Ovary (tissue), 9 donors: ENCODE results near the gene THRAP3. TPM values are rescaled to one million over a fixed set of nuclear protein-coding genes. Genes with fewer than 3 reads are reported as not detected.

Source experiments
- DNase-seq, 5 donors: peaks; one replicate each; pipeline ENCODE4 v3.0.0-alpha.2; 2019 to 2020
- H3K27ac ChIP-seq, 2 donors: fragments of 200-600 bp; one replicate each; pipeline versions ENCODE4 v1.5.1 to v1.8.0; 2019 to 2022
- H3K27me3 ChIP-seq: fragments of 200-600 bp; one replicate; pipeline ENCODE4 v1.8.0; 2022
- H3K36me3 ChIP-seq: fragments of 200-600 bp; sonication (generic); one replicate; pipeline ENCODE4 v1.5.1; 2019
- H3K4me1 ChIP-seq: one replicate; pipeline ENCODE4 v1.8.1; 2013; ENCODE audit warnings: mild to moderate bottlenecking, moderate library complexity; ENCODE audit not compliant: insufficient read depth
- H3K4me3 ChIP-seq: fragments of 200-600 bp; sonication (generic); one replicate; pipeline ENCODE4 v1.5.1; 2017
- H3K9me3 ChIP-seq, 2 donors: fragments of 200-600 bp in 1 of 2; sonication (generic) in 1 of 2; one replicate each; pipeline versions ENCODE4 v1.5.1 to v1.8.1; 2013 to 2019; ENCODE audit warnings: mild to moderate bottlenecking in 1 of 2, moderate library complexity in 1 of 2
- CTCF ChIP-seq, 3 donors: fragments of 450-650 bp in 2 of 3; fragments of 200-600 bp in 1 of 3; IDR thresholded peaks; one replicate each; pipeline versions ENCODE4 v1.5.1 to v1.8.0; 2016 to 2022; ENCODE audit warnings: antibody characterized with exemption in 3 of 3, mild to moderate bottlenecking in 1 of 3
- EP300 ChIP-seq: sonication (generic); formaldehyde crosslinking; IDR thresholded peaks from one replicate; pipeline ENCODE4 v1.6.1; 2017; ENCODE audit warnings: antibody characterized with exemption
- POLR2A ChIP-seq: fragments of 450-650 bp; IDR thresholded peaks from one replicate; pipeline ENCODE4 v1.6.1; 2017; ENCODE audit warnings: antibody characterized with exemption, mild to moderate bottlenecking, moderate library complexity
- WGBS, 3 donors: extraction: QIAGEN DNeasy Blood & Tissue Kit in 1 of 3; methylation state at CpG; one replicate each; pipeline versions ENCODE4 v1.1.5 to v1.1.7; 2013 to 2017; 5-methylcytosine and 5-hydroxymethylcytosine counted together
- intact Hi-C, 4 donors: fragments of 100-400 bp; cut with DNase I; formaldehyde crosslinking; loops; one replicate each; pipeline versions ENCODE4 v1.11.0 to v1.15.1; 2022 to 2023
- polyA plus RNA-seq, 2 donors: library from polyadenylated mRNA; stranded (reverse); fragments of 200-250 nt in 1 of 2; fragments of 350-450 nt in 1 of 2; fragmentation: Illumina TruSeq in 1 of 2; extraction: RNeasy Lipid Tissue Mini Kit (QIAGEN cat#74804) in 1 of 2; gene quantifications; one replicate each; pipeline ENCODE4 v1.2.3, GENCODE V29; 2013 to 2014
- total RNA-seq, 7 donors: library from RNA; depleted of rRNA in 2 of 7; stranded (reverse); fragments of >200 nt in 2 of 7; fragmentation: NEBNext Ultra II Directional in 3 of 7; extraction: Animal tissue kit (Norgen Biotek cat#: 25700) in 3 of 7; gene quantifications; one replicate each; pipeline versions ENCODE4 v1.1.0 to v1.2.4, GENCODE V29; 2016 to 2023
- donor health status: DM: no; HTN: no; CAD: no; lungs with moderate emphysema.
- donor health status: DM: no; HTN: no; CAD: no.
- donor health status: Bipolar disorder and iron deficiency.
- donor health status: DM: yes; HTN: yes; CAD: no.
- donor health status: DM: no; HTN: no; CAD: no.
- donor health status: DM: yes; HTN: yes; CAD: no.

Gene THRAP3
- total and polyA plus RNA-seq, 9 donors: 40.2 to 109 (median 92.6) TPM

GRCh38 chr1:36176106-36176949 is 47.9 kb upstream of the THRAP3 start:
- H3K9me3 ChIP-seq: no peaks in the 10 kb centered on the region
- DNase-seq: no peak
- no peaks in the 10 kb centered on the region for H3K4me1 ChIP-seq
- no peak for TF ChIP-seq POLR2A
- TF ChIP-seq EP300: no peak
- TF ChIP-seq CTCF (IDR thresholded peaks at IDR 0.05): no peak
- intact Hi-C loops: no loop called here
- no peaks in the 10 kb centered on the region for H3K27me3 ChIP-seq
- no peak overlapping the region for H3K27ac ChIP-seq
- 78 to 83% (median 79%) methylated on average over 71 to 76 of the region's 76 CpGs for WGBS, 3 donors
- no peak overlapping the region for H3K4me3 ChIP-seq
- H3K36me3 ChIP-seq: no peaks in the 10 kb centered on the region

- intact Hi-C loops: no loop called here
- 75 to 82% (median 78%) methylated on average over 33 of the region's 33 CpGs for WGBS, 3 donors
- no peak for TF ChIP-seq EP300
- TF ChIP-seq POLR2A: no peak
- TF ChIP-seq CTCF (IDR thresholded peaks at IDR 0.05): no peak
- Histone ChIP-seq H3K9me3 (no peaks in the 10 kb centered on the region), H3K27ac (no peak overlapping the region), H3K36me3 (no peaks in the 10 kb centered on the region), H3K4me1 (no peaks in the 10 kb centered on the region), H3K27me3 (no peaks in the 10 kb centered on the region), H3K4me3 (no peak overlapping the region)
- no peak for DNase-seq
Measured at GRCh38 chr1:36177589-36178431, 46.4 kb upstream of the THRAP3 start.

- intact Hi-C loops: no loop called here
- Histone ChIP-seq H3K27me3 (no peaks in the 10 kb centered on the region), H3K4me3 (no peak overlapping the region), H3K4me1 (no peaks in the 10 kb centered on the region), H3K9me3 (no peaks in the 10 kb centered on the region), H3K36me3 (no peaks in the 10 kb centered on the region), H3K27ac (no peak overlapping the region)
- WGBS, 3 donors: 79 to 82% (median 81%) methylated on average over 62 of the region's 62 CpGs
- TF ChIP-seq CTCF (IDR thresholded peaks at IDR 0.05) (no peak), POLR2A (no peak), EP300 (no peak)
- no peak for DNase-seq
Measured at GRCh38 chr1:36178471-36179219, 45.6 kb upstream of the THRAP3 start.

GRCh38 chr1:36179220-36179600 is 45.0 kb upstream of the THRAP3 start:
- H3K27ac ChIP-seq: no peak overlapping the region
- no peak for TF ChIP-seq CTCF (IDR thresholded peaks at IDR 0.05)
- no peak for TF ChIP-seq EP300
- no peak for TF ChIP-seq POLR2A
- no peaks in the 10 kb centered on the region for H3K4me1 ChIP-seq
- no peaks in the 10 kb centered on the region for H3K9me3 ChIP-seq
- H3K36me3 ChIP-seq: no peaks in the 10 kb centered on the region
- intact Hi-C loops: no loop called here
- DNase-seq: no peak
- no peaks in the 10 kb centered on the region for H3K27me3 ChIP-seq
- no peak overlapping the region for H3K4me3 ChIP-seq
- WGBS, 3 donors: 84 to 86% (median 85%) methylated on average over 19 of the region's 19 CpGs
